Liver (tissue), 9 donors: Measurements from ENCODE around the gene DNAJB11. TPM values are rescaled to one million over a fixed set of nuclear protein-coding genes. Genes with fewer than 3 reads are reported as not detected.

Experiments used
- DNase-seq: peaks from one replicate; pipeline ENCODE4 v3.0.0-alpha.2; 2017; ENCODE audit warnings: low spot score
- H3K27ac ChIP-seq, 2 donors: one replicate each; pipeline ENCODE4 v1.7.0; 2013; ENCODE audit warnings: inconsistent platforms in 2 of 2, low read length in 2 of 2, control low read depth in 1 of 2, low read depth in 1 of 2, mild to moderate bottlenecking in 1 of 2
- H3K27me3 ChIP-seq, 4 donors: one replicate each; pipeline versions ENCODE4 v1.6.1 to v1.7.0; 2013; ENCODE audit warnings: low read length in 3 of 4, inconsistent platforms in 1 of 4, mild to moderate bottlenecking in 1 of 4, moderate library complexity in 1 of 4; ENCODE audit not compliant: control insufficient read depth in 4 of 4, insufficient read depth in 4 of 4
- H3K36me3 ChIP-seq, 4 donors: one replicate each; pipeline versions ENCODE4 v1.6.1 to v1.7.0; 2013; ENCODE audit warnings: low read length in 3 of 4, mild to moderate bottlenecking in 3 of 4, low read depth in 1 of 4, moderate library complexity in 1 of 4; ENCODE audit not compliant: control insufficient read depth in 4 of 4, insufficient read depth in 3 of 4
- H3K4me1 ChIP-seq, 4 donors: one replicate each; pipeline versions ENCODE4 v1.6.1 to v1.7.0; 2013; ENCODE audit warnings: low read length in 3 of 4, mild to moderate bottlenecking in 3 of 4, moderate library complexity in 1 of 4; ENCODE audit not compliant: control insufficient read depth in 4 of 4, insufficient read depth in 4 of 4
- H3K4me3 ChIP-seq, 3 donors: one replicate each; pipeline versions ENCODE4 v1.6.1 to v1.7.0; 2013; ENCODE audit warnings: low read length in 3 of 3, control low read depth in 1 of 3, low read depth in 1 of 3, mild to moderate bottlenecking in 1 of 3
- H3K9ac ChIP-seq, 2 donors: one replicate each; pipeline ENCODE4 v1.7.0; 2013; ENCODE audit warnings: low read length in 2 of 2, mild to moderate bottlenecking in 2 of 2, moderate library complexity in 2 of 2, control low read depth in 1 of 2, low read depth in 1 of 2
- H3K9me3 ChIP-seq, 4 donors: one replicate each; pipeline versions ENCODE4 v1.6.1 to v1.7.0; 2013; ENCODE audit warnings: low read length in 3 of 4; ENCODE audit not compliant: control insufficient read depth in 4 of 4
- CTCF ChIP-seq: fragments of 150-350 bp; IDR thresholded peaks from 2 replicates; pipeline ENCODE4 v1.5.1; 2017; ENCODE audit warnings: improper control_type of control experiment, low read depth, low read length; ENCODE audit not compliant: missing input control
- FOXA1 ChIP-seq: IDR thresholded peaks from 2 replicates; pipeline ENCODE4 v1.6.1; 2016; ENCODE audit warnings: antibody characterized with exemption
- FOXA2 ChIP-seq: IDR thresholded peaks from 2 replicates; pipeline ENCODE4 v1.6.1; 2016; ENCODE audit warnings: antibody characterized with exemption
- GABPA ChIP-seq, 2 donors: IDR thresholded peaks in 1 of 2; conservative IDR thresholded peaks in 1 of 2; 2 replicates each; pipeline ENCODE4 v1.6.1; 2016; ENCODE audit warnings: antibody characterized with exemption in 2 of 2, mild to moderate bottlenecking in 1 of 2, moderate library complexity in 1 of 2
- HNF4A ChIP-seq, 2 donors: conservative IDR thresholded peaks; 2 replicates each; pipeline ENCODE4 v1.6.1; 2016; ENCODE audit warnings: antibody characterized with exemption in 2 of 2, mild to moderate bottlenecking in 2 of 2
- HNF4G ChIP-seq: IDR thresholded peaks from 2 replicates; pipeline ENCODE4 v1.6.1; 2016; ENCODE audit warnings: antibody characterized with exemption
- JUND ChIP-seq, 2 donors: IDR thresholded peaks; 2 replicates each; pipeline ENCODE4 v1.6.1; 2016; ENCODE audit warnings: antibody characterized with exemption in 2 of 2
- MAX ChIP-seq: IDR thresholded peaks from 2 replicates; pipeline ENCODE4 v1.6.1; 2016; ENCODE audit warnings: antibody characterized with exemption
- NR2F2 ChIP-seq: IDR thresholded peaks from 2 replicates; pipeline ENCODE4 v1.6.1; 2016; ENCODE audit warnings: antibody characterized with exemption
- RAD21 ChIP-seq, 2 donors: IDR thresholded peaks; 2 replicates each; pipeline ENCODE4 v1.6.1; 2016; ENCODE audit warnings: antibody characterized with exemption in 2 of 2, mild to moderate bottlenecking in 2 of 2
- RXRA ChIP-seq, 2 donors: IDR thresholded peaks; 2 replicates each; pipeline ENCODE4 v1.6.1; 2017 to 2018; ENCODE audit warnings: antibody characterized with exemption in 2 of 2, mild to moderate bottlenecking in 1 of 2
- SP1 ChIP-seq: IDR thresholded peaks from 2 replicates; pipeline ENCODE4 v1.6.1; 2018; ENCODE audit warnings: antibody characterized with exemption, mild to moderate bottlenecking
- TAF1 ChIP-seq: conservative IDR thresholded peaks from 2 replicates; pipeline ENCODE4 v1.6.1; 2016; ENCODE audit warnings: antibody characterized with exemption, mild to moderate bottlenecking
- YY1 ChIP-seq: IDR thresholded peaks from 2 replicates; pipeline ENCODE4 v1.6.1; 2016; ENCODE audit warnings: antibody characterized with exemption, mild to moderate bottlenecking
- ZBTB33 ChIP-seq: IDR thresholded peaks from 2 replicates; pipeline ENCODE4 v1.6.1; 2016; ENCODE audit warnings: antibody characterized with exemption
- WGBS: extraction: QIAGEN DNeasy Blood & Tissue Kit; methylation state at CpG from one replicate; pipeline ENCODE4 v1.1.7; 2013; 5-methylcytosine and 5-hydroxymethylcytosine counted together
- polyA plus RNA-seq, 2 donors: library from polyadenylated mRNA; stranded (reverse) in 1 of 2; unstranded in 1 of 2; fragments of 200-250 nt in 1 of 2; fragments of >200 nt in 1 of 2; fragmentation: Nextera tagmentation in 1 of 2; extraction: Ambion mirVana in 1 of 2; gene quantifications; one replicate each; pipeline versions ENCODE4 v1.2.1 to v1.2.3, GENCODE V29; 2013 to 2015
- total RNA-seq, 2 donors: library from RNA; depleted of rRNA; stranded (reverse); fragments of >200 nt; gene quantifications; one replicate each; pipeline ENCODE4 v1.2.3, GENCODE V29; 2014
- TF ChIP-seq, protein P1 (sequence below): IDR thresholded peaks from 2 replicates; pipeline ENCODE4 v1.6.1; 2016; ENCODE audit warnings: antibody characterized with exemption
- TF ChIP-seq, protein P2 (sequence below): IDR thresholded peaks from 2 replicates; pipeline ENCODE4 v1.6.1; 2016; ENCODE audit warnings: antibody characterized with exemption, mild to moderate bottlenecking
- donor health status: healthy.
- donor health status: healthy.
- donor health status: healthy.
- donor health status: healthy.
- donor health status: healthy.

The DNAJB11 gene
- total and polyA plus RNA-seq, 4 donors, result 30.2 to 101 (median 56.0) TPM

- H3K4me1 ChIP-seq, result peaks cover 9 to 63% (median 36%) of the 10 kb centered on the region in 4 donors
- H3K9me3 ChIP-seq, result no peaks in the 10 kb centered on the region
- H3K36me3 ChIP-seq, result peaks cover 0 to 22% (median 17%) of the 10 kb centered on the region in 4 donors
- no peak overlapping the region for H3K4me3 ChIP-seq
- H3K9ac ChIP-seq, result no peak overlapping the region
- no peaks in the 10 kb centered on the region for H3K27me3 ChIP-seq
- H3K27ac ChIP-seq, result peak overlapping the region in 1 of 2 donors; percentile 9
- 41% methylated on average over 8 of the region's 8 CpGs for WGBS
- no peak for DNase-seq
- TF ChIP-seq FOXA2, result no peak
- TF ChIP-seq RAD21 (IDR thresholded peaks at IDR 0.05), result no peak
- TF ChIP-seq HNF4A (conservative IDR thresholded peaks at IDR 0.05), result no peak
- no peak for TF ChIP-seq JUND (IDR thresholded peaks at IDR 0.05)
- no peak for TF ChIP-seq MAX
- TF ChIP-seq, protein P1, sequence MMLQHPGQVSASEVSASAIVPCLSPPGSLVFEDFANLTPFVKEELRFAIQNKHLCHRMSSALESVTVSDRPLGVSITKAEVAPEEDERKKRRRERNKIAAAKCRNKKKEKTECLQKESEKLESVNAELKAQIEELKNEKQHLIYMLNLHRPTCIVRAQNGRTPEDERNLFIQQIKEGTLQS, result no peak
- TF ChIP-seq RXRA (IDR thresholded peaks at IDR 0.05), result no peak
- no peak for TF ChIP-seq GABPA (IDR thresholded peaks at IDR 0.05 in 1 of 2, conservative IDR thresholded peaks at IDR 0.05 in 1 of 2)
- TF ChIP-seq NR2F2, result no peak
- no peak for TF ChIP-seq TAF1
- TF ChIP-seq, protein P2, sequence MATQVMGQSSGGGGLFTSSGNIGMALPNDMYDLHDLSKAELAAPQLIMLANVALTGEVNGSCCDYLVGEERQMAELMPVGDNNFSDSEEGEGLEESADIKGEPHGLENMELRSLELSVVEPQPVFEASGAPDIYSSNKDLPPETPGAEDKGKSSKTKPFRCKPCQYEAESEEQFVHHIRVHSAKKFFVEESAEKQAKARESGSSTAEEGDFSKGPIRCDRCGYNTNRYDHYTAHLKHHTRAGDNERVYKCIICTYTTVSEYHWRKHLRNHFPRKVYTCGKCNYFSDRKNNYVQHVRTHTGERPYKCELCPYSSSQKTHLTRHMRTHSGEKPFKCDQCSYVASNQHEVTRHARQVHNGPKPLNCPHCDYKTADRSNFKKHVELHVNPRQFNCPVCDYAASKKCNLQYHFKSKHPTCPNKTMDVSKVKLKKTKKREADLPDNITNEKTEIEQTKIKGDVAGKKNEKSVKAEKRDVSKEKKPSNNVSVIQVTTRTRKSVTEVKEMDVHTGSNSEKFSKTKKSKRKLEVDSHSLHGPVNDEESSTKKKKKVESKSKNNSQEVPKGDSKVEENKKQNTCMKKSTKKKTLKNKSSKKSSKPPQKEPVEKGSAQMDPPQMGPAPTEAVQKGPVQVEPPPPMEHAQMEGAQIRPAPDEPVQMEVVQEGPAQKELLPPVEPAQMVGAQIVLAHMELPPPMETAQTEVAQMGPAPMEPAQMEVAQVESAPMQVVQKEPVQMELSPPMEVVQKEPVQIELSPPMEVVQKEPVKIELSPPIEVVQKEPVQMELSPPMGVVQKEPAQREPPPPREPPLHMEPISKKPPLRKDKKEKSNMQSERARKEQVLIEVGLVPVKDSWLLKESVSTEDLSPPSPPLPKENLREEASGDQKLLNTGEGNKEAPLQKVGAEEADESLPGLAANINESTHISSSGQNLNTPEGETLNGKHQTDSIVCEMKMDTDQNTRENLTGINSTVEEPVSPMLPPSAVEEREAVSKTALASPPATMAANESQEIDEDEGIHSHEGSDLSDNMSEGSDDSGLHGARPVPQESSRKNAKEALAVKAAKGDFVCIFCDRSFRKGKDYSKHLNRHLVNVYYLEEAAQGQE, result no peak
These were observed 45.7 kb downstream of the DNAJB11 start for GRCh38 chr3:186616299-186616617.

DNA sequence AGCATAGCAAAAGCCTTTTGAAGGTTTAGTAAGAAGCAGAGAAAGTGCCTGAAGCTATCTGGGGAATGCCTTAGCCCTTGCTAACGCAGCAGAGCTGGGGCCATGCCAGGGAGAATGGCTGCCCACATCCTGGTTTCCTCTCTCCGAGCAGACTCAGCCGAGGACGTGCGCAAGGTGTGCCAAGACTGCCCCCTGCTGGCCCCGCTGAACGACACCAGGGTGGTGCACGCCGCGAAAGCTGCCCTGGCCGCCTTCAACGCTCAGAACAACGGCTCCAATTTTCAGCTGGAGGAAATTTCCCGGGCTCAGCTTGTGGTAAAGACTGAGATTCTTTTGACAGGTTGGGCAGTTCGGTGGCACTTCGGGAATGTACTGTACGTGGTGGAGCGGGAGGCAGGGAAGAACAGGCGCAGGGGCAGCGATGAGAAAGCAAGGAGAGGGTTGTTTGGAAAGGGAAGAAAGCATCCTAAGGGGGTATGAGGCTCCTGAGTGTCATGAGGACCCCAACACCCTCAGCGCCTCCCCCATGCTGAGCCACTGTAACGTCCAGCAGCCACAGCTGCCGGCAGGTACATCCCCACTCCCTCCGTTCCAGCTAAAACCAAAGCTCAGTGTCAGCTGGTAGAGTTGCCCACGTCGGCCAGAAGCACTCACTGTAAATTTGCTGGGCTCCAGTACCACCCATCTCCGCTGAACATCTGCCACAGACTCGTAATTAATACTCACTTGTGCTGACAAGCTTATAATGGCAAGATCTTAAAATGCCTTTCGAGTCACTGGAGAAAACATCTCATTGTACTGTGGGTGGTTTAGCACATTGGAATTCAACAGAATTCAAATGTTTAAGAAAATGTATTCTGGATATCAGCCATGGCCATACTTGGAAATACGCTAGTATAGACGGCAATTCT lies 46.8 kb downstream of the DNAJB11 start:
- Histone ChIP-seq H3K27me3 (no peaks in the 10 kb centered on the region), H3K27ac (peak overlapping the region; percentile 4 to 24)
- WGBS, result 26% methylated on average over 31 of the region's 31 CpGs
- TF ChIP-seq, protein P2, result no peak
- TF ChIP-seq HNF4A (conservative IDR thresholded peaks at IDR 0.05) (no peak), GABPA (IDR thresholded peaks at IDR 0.05 in 1 of 2, conservative IDR thresholded peaks at IDR 0.05 in 1 of 2) (no peak), ZBTB33 (no peak), JUND (IDR thresholded peaks at IDR 0.05) (no peak), HNF4G (no peak), MAX (no peak), RXRA (IDR thresholded peaks at IDR 0.05) (peak in 1 of 2 donors; percentile 49), FOXA1 (no peak), YY1 (peak; percentile 84), RAD21 (IDR thresholded peaks at IDR 0.05) (peak; percentile 87 to 92), FOXA2 (no peak), SP1 (no peak), NR2F2 (no peak), CTCF (peak; percentile 85), TAF1 (no peak)
- TF ChIP-seq, protein P1, result no peak

More for the DNA sequence above, 46.8 kb downstream of the DNAJB11 start:
- no peak overlapping the region for H3K4me3 ChIP-seq
- peaks cover 3 to 52% (median 27%) of the 10 kb centered on the region in 4 donors for H3K4me1 ChIP-seq
- H3K9ac ChIP-seq, result no peak overlapping the region
- H3K36me3 ChIP-seq, result peaks cover 0 to 22% (median 17%) of the 10 kb centered on the region in 4 donors
- peak; percentile 80 for DNase-seq
- no peaks in the 10 kb centered on the region for H3K9me3 ChIP-seq
